ENCODE measurements around the gene FRY.

DNA sequence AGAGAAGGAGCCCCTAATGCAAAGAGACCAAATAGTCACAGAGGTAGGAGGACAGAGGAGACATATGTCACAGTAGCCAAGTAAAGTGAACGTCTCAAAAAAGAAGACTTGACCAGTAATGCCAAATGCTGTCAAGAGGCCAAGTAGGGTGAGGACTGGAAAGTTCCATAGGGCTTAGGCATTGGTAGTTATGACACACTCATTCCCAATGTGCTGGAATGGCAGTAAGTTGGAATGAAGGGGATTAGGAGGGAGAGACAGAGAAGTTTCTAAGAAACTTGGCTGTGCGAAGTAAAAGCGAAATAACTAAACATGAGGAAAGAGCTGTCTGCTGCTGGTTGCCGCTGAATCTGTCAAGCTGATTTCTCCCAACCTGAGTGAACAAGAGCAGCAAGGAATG lies 14.9 kb upstream of the FRY start:
- no peak for TF ChIP-seq POLR2A (IDR thresholded peaks at IDR 0.05; ENCODE audit: low read length)
- TF ChIP-seq GATA1 (IDR thresholded peaks at IDR 0.05; ENCODE audit: low read depth, low read length): no peak

Data from erythroblast (primary cell).